Measurements from ENCODE around the gene RNF126. TPM values are rescaled to one million over a fixed set of nuclear protein-coding genes. Genes with fewer than 3 reads are reported as not detected.

Gene RNF126
- total and polyA plus RNA-seq, 2 of the 4 experiments (the other 2 are of a cell fraction): 7.0 to 27.4 TPM

DNA sequence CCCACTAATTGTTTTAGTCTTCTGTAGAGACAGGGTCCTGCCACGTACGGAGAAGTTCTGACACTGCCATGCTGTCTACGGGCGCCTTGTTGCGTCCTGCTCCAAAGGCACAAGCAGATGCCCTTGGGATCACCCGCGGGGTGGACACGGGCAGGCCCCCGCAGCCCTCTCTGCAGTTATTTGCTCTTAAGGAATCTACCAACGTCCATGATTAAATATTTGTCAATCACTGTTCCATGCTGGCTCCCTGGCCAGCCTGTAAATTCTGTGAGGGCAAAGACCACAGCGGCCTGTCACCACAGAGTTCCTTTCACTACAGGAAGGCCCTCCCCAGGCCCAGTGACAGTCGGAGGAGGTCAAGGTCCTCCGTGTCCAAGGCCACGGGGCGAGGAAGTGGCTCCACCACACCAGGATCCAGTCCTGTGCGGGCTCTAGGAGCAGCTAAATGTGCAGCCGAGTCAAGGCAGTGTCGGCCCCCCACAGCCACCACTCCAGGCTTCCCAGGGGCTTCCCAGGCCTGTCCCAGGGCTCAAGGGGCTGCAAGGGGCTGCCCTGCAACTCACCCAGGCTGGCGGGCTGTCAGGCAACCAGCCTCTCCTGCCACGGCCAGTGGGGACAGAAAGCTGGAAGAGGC, 2.1 kb downstream of the RNF126 start:
- Histone ChIP-seq H2BK20ac (ENCODE audit: low read depth, low read length) (no peak overlapping the region), H4K5ac (ENCODE audit: low read depth, low read length) (no peak overlapping the region), H2BK15ac (ENCODE audit: low read depth, low read length) (no peak overlapping the region), H3K9ac (ENCODE audit: low read depth, low read length) (peak overlapping the region; percentile 91), H3K36me3 (ENCODE audit: control insufficient read depth, insufficient read depth, low read length) (peaks cover 7% of the 10 kb centered on the region; the same call in 1 of the 2 replicates), H2AFZ (replicated peaks; ENCODE audit: low read length, poor library complexity) (no peak overlapping the region), H4K20me1 (ENCODE audit: insufficient read depth, low read length) (peaks cover 64% of the 10 kb centered on the region), H2BK120ac (ENCODE audit: low read depth, low read length) (no peak overlapping the region), H2BK5ac (ENCODE audit: low read depth, low read length, poor library complexity, severe bottlenecking) (no peak overlapping the region), H3K14ac (replicated peaks; ENCODE audit: low read depth, low read length) (no peak overlapping the region), H3K4me2 (ENCODE audit: low read depth, low read length) (peak overlapping the region; percentile 95), H3K4me1 (ENCODE audit: control insufficient read depth, insufficient read depth, low read length) (peaks cover 14% of the 10 kb centered on the region), H3K4ac (ENCODE audit: low read depth, low read length) (no peak overlapping the region), H3K9me3 (ENCODE audit: control insufficient read depth, insufficient read depth, low read length) (no peaks in the 10 kb centered on the region), H3K9me1 (ENCODE audit: insufficient read depth, low read length) (no peaks in the 10 kb centered on the region), H3K23ac (ENCODE audit: low read depth, low read length) (peak overlapping the region; percentile 90), H3K27me3 (ENCODE audit: control insufficient read depth, insufficient read depth, low read length) (no peaks in the 10 kb centered on the region), H3K18ac (ENCODE audit: low read depth, low read length) (no peak overlapping the region), H3K79me1 (ENCODE audit: low read depth in 1 of 2, low read length in 2 of 2) (peaks cover 0 to 48% of the 10 kb centered on the region in 2 experiments; a peak in 2 of 4 replicates), H3K27ac (ENCODE audit: insufficient read depth, low read length) (peak overlapping the region; percentile 10; the same call in 1 of the 2 replicates), H4K91ac (ENCODE audit: insufficient read depth, low read depth, low read length) (no peak overlapping the region), H2AK9ac (replicated peaks; ENCODE audit: low read depth, low read length, poor library complexity) (peak overlapping the region; percentile 76), H4K8ac (ENCODE audit: low read depth in 2 of 2, low read length in 2 of 2) (no peak overlapping the region), H3K4me3 (ENCODE audit: insufficient read depth, low read depth, low read length) (no peak overlapping the region), H2AK5ac (ENCODE audit: low read depth, low read length) (peak overlapping the region; percentile 2; the same call in 1 of the 2 replicates), H3K56ac (ENCODE audit: extremely low read depth, insufficient read depth, low read length) (no peak overlapping the region)
- no TSS peak for BruUV-seq (replicated peaks)
- dilution Hi-C loops (cut with HindIII; ENCODE audit: low sequenced_read_pairs, unreplicated experiment) (no loop called here), in situ Hi-C loops (cut with MboI; ENCODE audit: low sequenced_read_pairs) (no loop called here), intact Hi-C loops (cut with micrococcal nuclease) (loop anchor here (5.0 to 10.0 kb wide), 2 partner anchors 204 to 251 kb away; partner anchors contain the start of gene R3HDM4)
- ChIA-PET POLR2A (ENCODE audit: unreplicated experiment) (no interaction called here), CTCF (interaction anchor here (0.9 kb wide), 1 partner anchor 29 kb away, joined by 3 read pairs; no protein-coding TSS in a partner anchor)
- TF ChIP-seq CHD1 (IDR thresholded peaks at IDR 0.05; ENCODE audit: low read depth, low read length) (no peak), MXI1 (IDR thresholded peaks at IDR 0.05; ENCODE audit: borderline replicate concordance, low read depth, low read length) (no peak), MAFK (IDR thresholded peaks at IDR 0.05; ENCODE audit: low read depth, low read length) (no peak), RAD21 (IDR thresholded peaks at IDR 0.05; ENCODE audit: low read length) (no peak), SMC3 (IDR thresholded peaks at IDR 0.05; ENCODE audit: low read depth, low read length) (no peak), NFE2L2 (IDR thresholded peaks at IDR 0.05; ENCODE audit: low read depth, low read length) (no peak), RCOR1 (IDR thresholded peaks at IDR 0.05; ENCODE audit: insufficient replicate concordance, low read length) (no peak), FOS (IDR thresholded peaks at IDR 0.05; ENCODE audit: low read depth, low read length) (no peak), RFX5 (IDR thresholded peaks at IDR 0.05; ENCODE audit: low read depth, low read length) (no peak), MAZ (IDR thresholded peaks at IDR 0.05; ENCODE audit: borderline replicate concordance, low read depth, low read length) (no peak), CEBPB (IDR thresholded peaks at IDR 0.05; ENCODE audit: low read depth, low read length) (no peak), POLR2A (IDR thresholded peaks at IDR 0.05; ENCODE audit: low read depth, low read length) (no peak)
- TF ChIP-seq, protein P1, sequence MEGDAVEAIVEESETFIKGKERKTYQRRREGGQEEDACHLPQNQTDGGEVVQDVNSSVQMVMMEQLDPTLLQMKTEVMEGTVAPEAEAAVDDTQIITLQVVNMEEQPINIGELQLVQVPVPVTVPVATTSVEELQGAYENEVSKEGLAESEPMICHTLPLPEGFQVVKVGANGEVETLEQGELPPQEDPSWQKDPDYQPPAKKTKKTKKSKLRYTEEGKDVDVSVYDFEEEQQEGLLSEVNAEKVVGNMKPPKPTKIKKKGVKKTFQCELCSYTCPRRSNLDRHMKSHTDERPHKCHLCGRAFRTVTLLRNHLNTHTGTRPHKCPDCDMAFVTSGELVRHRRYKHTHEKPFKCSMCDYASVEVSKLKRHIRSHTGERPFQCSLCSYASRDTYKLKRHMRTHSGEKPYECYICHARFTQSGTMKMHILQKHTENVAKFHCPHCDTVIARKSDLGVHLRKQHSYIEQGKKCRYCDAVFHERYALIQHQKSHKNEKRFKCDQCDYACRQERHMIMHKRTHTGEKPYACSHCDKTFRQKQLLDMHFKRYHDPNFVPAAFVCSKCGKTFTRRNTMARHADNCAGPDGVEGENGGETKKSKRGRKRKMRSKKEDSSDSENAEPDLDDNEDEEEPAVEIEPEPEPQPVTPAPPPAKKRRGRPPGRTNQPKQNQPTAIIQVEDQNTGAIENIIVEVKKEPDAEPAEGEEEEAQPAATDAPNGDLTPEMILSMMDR (conservative IDR thresholded peaks at IDR 0.05; ENCODE audit: low read depth, low read length): no peak
- TF ChIP-seq, protein P2, sequence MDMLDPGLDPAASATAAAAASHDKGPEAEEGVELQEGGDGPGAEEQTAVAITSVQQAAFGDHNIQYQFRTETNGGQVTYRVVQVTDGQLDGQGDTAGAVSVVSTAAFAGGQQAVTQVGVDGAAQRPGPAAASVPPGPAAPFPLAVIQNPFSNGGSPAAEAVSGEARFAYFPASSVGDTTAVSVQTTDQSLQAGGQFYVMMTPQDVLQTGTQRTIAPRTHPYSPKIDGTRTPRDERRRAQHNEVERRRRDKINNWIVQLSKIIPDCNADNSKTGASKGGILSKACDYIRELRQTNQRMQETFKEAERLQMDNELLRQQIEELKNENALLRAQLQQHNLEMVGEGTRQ (IDR thresholded peaks at IDR 0.05; ENCODE audit: low read depth, low read length): no peak
- TF ChIP-seq, protein P3, sequence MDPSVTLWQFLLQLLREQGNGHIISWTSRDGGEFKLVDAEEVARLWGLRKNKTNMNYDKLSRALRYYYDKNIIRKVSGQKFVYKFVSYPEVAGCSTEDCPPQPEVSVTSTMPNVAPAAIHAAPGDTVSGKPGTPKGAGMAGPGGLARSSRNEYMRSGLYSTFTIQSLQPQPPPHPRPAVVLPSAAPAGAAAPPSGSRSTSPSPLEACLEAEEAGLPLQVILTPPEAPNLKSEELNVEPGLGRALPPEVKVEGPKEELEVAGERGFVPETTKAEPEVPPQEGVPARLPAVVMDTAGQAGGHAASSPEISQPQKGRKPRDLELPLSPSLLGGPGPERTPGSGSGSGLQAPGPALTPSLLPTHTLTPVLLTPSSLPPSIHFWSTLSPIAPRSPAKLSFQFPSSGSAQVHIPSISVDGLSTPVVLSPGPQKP (IDR thresholded peaks at IDR 0.05; ENCODE audit: borderline replicate concordance, low read depth, low read length): no peak
- ATAC-seq (ENCODE audit: low read depth): no peak
- WGBS, 2 experiments (ENCODE audit: extremely low coverage in 2 of 2, insufficient read length in 1 of 2): 85% methylated on average over 5 of the region's 20 CpGs; no CpG with 5 or more reads in 1 of the 2 experiments
- DNase-seq: no peak
